ENCODE data around the gene KLK5. TPM values are rescaled to one million over a fixed set of nuclear protein-coding genes. Genes with fewer than 3 reads are reported as not detected.
"Not testable (repeated sequence)": the region's sequence is repeated elsewhere in the genome, so short reads cannot be mapped to it uniquely, and the experiment has no call there.

Gene KLK5
- total RNA-seq, 1 donor from 2014 or later: not detected

DNA sequence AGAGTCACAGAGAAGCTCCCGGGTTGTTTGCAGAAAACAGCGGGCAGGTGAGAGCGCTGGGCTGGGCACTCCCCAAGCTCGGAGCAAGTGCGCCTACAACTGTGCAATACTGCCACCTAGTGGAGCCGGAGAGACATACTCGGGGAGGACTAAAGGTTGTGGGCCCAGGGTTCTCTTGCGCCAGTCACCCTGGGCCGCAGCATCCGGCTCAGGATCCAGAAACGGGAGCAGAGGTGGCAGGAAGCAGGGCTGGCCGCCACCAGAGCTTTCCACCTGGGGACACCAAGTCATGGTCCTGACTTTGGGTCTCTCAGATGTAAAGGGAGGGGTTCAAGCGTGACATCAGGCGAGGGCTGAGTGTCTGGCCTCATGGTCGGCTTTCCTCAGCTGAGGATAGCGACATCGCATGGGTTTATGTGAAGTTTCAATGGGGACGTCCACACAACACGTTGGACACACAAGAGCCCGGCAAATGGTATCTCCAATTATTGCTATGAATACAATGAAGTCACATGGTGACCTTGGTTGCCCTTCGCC is 30.5 kb downstream of the KLK5 start:
- peak; percentile 35 for DNase-seq (ENCODE audit: low read depth, low spot score)

DNA sequence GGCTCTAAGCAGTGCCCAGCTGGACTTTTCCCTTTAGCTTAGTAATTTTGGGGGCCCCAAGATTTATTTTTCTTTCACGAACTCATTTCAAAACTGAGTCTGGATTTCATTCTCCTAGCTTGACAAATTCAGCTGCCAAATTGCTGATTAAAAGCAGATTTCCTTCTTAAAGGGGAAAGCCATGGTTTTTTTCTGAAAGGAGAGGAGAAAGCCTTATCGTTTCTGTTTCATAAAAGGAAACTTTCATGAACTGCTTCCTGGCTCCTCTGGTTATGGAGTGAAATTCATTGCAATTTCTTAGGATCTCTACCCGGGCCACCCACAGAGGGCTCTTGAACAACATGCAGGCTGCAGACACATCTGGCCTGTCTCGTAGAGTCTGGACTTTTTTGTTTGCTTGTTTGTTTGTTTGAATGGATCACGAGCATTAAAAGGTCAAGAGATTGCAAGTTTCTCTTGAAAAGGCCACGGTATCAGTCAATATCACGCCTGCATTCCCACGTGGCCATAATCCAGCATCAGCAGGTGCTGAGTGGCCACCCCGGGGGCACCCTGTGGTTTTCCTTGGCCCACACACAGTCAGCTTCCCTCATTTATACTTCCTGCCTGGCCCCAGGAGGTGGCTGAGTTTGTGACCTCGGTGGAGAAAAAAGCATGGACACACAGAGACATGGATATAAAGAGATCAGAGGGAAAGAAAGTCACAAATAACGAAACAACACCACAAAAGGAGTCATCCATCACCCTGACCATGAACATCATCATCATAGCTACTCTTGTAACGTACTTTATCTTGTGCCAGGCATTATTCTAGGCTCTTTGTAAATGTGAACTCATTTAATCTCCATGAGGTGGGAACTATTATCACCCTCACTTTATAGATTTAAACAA is 31.2 kb downstream of the KLK5 start:
- DNase-seq (ENCODE audit: low read depth, low spot score): no peak

DNA sequence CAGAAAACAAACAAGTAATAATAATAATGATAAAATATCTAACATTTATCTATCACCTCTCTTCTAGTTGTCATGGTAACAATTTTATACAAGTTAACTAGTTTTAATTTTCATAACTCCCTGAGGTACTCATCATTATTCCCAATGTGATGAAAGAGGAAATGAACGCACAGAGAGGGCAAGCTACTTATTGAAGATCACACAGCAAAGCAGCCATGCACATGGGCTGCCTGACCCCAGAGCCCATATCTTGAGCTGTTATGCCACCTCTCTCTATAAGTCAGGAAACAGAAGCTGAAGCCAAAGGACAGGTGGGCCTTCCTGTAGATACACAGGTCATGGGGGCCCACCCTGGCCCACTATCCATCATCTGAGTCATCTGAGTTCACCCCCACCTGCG is 36.8 kb downstream of the KLK5 start:
- DNase-seq (ENCODE audit: low read depth, low spot score): no peak

DNA sequence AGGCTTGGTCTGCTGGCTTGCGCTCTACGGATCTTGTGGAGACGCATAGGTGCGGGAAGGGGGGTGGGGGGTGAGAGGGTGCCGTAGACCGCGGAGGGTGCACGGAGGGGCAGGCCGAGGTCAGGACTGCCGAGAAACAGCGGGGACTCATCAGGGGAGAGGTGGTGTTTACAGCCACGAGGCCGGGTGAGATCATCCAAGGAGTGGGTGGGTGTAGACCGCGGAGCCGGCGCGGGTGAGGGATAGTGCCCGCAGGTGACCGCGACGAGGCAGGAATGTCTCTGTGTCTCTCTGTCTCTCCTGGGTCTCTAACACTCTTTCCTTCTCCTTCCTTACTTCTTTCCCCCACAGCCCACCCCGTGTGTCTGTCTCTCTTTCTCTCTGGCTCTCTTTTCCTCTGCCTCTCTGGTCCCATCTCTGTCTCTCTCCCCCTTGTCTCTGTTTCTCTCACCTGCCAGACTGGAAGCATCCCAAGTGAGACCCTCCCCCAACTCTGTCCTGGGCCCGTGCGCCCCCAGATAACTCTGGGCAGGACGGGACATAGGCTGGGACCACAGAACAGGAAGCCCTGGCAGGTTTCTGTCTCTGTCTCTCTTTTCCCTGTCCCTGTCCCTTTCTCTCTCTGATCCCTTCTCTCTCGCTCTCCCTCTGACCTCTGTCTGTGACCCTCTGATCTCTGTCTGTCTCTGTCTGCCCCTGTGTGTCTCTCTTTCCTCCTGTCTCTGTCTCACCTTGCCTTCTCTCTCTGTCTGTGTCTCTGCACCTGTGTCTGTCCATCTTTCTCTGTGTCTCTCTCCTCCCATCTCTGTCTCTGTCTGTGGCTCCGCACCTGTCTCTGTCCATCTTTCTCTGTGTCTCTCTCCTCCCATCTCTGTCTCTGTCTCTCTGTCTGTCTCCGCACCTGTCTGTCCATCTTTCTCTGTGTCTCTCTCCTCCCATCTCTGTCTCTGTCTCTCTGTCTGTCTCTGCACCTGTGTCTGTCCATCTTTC is 39.8 kb downstream of the KLK5 start:
- DNase-seq (ENCODE audit: low read depth, low spot score): no peak

DNA sequence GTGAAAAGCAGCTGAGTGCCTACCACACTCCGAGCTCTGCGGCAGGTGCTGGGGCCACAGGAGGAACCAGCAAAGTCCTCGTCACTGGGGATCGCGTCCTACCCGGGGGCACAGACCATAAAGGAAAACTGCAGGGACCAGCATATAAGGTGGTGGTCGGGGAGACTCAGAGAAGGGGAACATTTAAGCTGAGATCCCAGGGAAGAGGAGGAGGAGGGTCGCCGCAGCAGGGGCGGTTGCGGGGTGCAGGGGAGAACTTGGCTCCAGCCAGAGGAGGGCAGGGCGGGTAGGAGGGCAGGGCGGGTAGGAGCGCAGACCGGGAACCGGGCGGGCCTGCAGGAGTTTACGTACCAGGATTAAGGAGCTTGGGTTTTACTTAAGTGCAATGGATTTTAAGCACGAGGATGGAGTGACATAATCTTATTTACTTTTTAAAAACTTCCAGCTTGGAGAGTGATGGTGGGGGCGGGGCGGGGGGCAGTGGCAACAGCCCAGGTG is 40.7 kb downstream of the KLK5 start:
- DNase-seq (ENCODE audit: low read depth, low spot score): no peak

DNA sequence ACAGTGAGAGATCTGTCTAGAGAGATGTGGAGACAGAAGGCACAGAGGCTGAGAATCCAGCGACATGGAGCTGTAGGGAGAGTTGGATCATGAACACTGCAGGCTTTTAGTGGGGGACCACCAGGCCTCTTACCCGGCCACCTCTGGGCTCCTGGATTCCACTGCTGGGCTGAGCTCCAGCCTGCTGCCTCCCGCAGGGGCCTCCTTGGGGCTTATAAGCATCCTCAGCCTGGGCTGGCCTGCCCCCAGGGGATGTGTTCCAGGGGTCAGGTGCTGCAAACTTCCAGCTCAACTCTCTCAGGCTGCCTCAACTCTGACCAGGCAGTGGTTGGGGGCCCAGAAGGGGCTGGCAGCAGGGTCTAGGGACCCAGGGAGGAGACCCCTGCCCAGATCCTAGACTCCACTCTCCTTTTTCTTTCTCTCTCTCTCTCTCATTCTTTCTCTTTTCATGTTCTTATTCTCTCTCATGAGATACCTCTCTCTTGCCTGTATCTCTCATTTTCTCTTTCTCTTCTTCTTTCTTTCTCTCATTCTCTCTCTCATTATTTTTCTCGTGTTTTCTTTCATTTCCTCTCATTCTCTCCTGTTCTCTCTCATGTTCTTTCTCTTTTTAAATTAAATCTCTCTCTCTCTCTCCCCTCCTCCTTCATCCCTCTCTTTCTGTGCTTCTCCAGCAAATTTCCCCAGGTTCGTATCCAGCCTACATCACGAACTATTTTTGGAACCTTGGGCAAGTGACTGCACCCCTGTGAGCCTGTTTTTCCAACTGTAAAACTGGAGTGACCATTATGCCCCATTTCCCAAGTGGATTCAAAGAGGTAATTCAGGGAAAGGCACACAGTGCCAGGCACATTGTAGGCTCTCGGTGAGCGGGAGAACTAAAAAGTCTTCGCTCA is 41.4 kb downstream of the KLK5 start, which contains the start of gene KLK4:
KLK4 (minus strand) TSS at position 190 of the 896 bp plus-strand sequence. CDS start 657 bp downstream, outside the sequence.
- no peak for DNase-seq (ENCODE audit: low read depth, low spot score)

DNA sequence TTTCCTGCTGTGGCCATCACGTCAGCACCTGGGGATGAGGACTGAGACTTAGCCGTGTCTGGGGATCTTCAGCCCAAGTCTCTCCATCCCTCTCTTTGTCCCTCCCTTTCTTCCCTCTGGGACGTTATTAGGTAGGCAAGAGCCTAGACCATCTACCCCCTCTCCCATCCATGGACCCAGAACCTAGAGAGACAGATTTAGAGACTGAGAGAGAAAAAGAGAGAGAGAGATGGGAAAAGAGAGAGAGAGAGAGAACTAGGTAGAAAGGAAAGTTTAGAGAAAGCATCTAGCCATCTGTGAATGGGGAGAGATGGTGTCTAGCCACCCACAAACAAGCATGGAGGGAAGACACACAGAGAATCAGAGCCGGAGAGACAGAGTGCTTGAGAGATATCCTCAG is 42.1 kb downstream of the KLK5 start:
- DNase-seq (ENCODE audit: low read depth, low spot score): no peak

DNA sequence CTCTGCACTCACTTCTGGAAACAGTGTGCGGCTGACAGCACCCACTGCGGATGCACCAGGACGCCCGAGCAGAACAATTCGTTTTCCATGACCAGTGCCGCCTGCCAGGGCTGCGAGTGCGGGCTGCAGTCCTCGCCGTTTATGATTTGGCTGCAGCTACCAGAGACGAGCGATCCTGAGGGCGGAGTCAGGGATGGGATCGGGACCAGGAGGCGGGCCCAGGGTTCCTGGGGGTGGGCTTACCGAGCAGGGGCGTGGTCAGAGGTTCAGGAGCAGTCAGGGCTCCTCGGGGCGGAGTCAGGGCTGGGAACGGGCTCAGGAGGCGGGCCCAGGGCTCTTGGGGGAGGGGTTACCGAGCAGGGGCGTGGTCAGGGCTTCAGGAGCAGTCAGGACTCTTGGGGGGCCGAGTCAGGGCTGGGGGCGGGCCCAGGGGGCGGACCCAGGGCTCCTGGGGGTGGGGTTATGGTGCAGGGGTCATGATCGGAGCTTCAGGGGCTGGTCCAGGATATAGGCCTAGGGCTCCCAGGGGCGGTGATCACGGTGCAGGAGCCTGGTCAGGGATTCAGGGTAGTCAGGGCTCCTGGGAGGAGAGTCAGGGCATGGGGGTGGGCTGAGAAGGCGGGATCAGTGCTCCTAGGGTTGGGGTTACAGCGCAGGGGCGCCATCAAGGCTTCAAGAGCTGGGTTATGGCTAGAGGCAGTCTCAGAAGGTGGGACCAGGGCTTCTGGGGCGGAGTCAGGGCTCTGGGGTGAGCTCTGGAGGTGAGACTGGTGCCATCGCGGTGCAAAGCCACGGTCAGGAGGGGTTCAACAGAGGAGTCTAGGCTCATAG is 43.4 kb downstream of the KLK5 start:
- peak; percentile 10 for DNase-seq (ENCODE audit: low read depth, low spot score)

DNA sequence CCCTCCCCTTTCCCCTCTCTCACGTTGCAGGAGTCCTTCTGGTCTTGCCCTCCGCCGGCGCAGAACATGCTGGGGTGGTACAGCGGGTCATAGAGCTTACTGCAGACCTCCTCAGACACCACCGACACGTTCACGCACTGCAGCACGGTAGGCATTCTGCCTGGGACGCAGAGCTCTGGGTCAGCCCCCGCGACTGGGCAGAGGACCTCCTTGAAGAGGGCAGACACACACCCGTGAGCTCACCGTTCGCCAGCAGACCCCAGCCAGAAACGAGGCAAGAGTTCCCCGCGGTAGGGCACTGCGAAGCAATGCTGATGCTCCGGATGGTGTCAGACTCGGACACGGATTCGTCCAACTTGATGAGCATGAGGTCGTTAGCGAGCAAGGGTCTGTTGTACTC is 44.5 kb downstream of the KLK5 start:
- DNase-seq (ENCODE audit: low read depth, low spot score): no peak

DNA sequence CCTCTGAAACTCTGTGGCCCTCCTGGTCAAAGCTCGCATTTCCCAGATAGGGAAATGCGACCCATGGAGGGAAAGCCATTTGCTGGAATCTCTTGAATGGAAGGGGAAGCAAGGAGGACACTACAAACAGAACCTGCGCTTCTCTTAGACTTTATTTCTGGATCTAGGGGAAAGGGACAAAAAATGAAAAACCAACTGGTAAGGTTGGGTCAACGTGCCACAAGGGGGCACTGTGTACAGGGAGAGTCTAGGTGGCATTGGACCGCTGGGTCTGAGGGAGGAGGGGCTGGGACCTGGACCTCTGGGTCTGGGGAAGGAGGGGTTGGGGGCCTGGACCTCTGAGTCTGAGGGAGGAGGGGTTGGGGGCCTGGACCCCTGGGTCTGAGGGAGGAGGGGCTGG is 46.6 kb downstream of the KLK5 start:
- no peak for DNase-seq (ENCODE audit: low read depth, low spot score)

DNA sequence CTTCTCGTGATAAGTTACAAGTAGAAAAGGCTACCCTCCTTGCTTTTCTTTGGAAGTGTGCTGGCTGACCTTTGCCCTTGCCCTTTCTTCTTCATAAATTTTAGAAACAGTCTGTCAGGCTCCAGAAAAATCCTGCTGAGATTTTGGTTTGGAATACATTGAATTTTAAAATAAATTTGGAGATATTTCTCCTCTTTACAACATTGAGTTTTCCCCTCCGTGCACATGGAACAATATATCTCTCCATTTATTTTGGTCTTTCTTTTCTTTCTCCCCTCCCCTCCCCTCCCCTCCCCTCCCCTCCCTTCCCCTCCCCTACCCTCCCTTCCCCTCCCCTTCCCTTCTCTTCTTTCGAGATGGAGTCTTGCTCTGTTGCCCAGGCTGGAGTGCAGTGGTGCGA is 50.2 kb downstream of the KLK5 start:
- no peak for DNase-seq (ENCODE audit: low read depth, low spot score)

DNA sequence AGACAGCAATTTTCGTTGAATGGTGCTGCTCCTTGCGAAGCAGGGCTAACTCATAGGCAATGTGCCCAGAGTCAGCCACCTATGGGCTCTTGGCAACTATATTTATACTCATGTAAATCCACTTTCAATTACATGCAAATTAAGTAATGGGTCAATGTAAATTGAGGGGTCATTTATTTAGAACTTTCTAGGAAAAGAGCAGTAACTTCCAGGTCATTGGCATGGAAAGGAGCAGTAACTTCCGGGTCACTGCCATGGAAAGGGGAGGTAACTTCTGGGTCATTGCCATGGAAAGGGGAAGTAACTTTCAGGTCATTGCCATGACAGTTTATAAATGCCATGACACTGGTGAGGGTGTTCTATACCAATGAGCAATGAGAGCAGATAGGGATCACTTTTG is 53.3 kb downstream of the KLK5 start:
- no peak for DNase-seq (ENCODE audit: low read depth, low spot score)

DNA sequence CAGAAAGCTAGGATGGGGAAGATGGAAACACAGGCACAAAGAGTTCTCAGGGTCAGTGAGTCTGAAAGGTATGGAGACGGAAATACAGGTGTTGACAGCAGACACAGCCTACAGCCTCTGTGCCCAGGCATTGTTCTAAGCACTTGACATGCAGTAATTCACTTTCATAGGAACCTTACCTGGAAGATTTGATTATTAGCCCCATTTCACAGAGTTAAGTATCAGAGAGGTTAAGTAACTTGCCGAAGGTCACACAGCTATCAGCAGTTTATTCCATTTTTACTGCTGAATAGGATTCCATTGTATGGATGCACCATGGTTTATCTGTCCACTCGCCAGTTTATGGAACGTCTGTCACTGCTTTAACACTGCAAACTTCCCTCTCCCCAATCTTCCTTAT is 54.8 kb downstream of the KLK5 start:
- DNase-seq (ENCODE audit: low read depth, low spot score): no peak

DNA sequence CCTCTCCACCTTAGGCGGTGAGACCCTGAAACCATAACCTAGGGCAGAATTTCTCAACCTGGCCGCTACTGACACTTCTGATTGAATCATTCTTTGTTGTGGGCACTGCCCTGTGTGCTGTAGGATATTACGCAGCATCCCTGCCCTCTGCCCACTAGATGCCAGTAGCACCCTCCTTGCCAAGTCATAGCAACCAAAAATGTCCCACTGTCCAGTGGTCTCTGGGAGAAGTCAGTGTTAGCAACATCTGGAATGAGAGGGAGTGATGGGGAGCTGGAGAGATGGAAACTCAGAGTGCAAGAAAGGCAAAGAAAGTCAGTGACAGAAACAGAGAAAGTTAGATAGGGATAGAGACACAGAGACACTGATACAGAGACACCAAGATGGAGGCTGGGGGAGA is 55.2 kb downstream of the KLK5 start:
- no peak for DNase-seq (ENCODE audit: low read depth, low spot score)

DNA sequence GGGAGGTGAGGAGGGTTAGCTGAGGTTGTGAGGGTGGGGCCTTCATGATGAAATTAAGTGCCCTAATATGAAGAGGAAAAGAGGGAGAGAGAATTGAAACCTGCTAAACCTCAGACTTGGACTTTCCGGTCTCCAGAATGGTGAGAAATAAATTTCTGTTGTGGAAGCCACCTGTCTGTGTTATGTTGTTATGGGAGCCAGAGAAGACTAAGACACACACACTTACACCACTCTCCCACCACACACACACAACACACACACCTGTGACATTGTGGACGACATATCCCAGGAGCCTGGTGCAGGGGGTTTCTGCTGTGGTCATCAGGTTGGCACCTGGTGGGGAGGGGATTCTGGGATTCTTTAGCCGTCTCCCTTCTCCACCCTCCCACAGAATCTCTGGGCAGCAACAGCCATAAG is 55.6 kb downstream of the KLK5 start:
- no peak for DNase-seq (ENCODE audit: low read depth, low spot score)

DNA sequence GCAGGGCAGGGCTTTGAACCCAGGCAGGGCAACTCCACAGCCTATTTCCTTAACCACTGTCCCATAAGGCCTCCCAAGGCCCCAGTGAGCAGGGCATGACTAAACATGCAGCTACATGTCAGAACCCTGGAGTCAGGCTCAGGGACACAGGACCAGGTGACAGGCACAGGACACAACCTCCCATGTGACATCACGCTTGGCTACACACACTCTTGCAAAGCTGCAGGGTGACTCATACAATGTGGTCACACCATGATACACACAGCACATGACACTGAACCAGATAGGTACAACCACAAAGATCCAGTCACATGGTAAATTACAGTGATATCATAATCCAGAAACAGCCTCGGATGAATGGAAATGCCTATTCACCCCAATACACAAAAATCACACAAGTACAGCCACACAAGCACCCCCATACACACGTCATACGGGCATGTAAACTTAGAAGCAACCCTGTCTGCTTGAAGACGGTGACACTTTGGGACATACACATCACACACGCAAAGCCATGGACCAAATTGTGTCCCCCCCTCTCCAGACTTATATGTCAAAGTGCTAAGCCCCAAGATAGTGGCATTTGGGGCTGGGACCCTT is 56.1 kb downstream of the KLK5 start:
- DNase-seq (ENCODE audit: low read depth, low spot score): no peak

DNA sequence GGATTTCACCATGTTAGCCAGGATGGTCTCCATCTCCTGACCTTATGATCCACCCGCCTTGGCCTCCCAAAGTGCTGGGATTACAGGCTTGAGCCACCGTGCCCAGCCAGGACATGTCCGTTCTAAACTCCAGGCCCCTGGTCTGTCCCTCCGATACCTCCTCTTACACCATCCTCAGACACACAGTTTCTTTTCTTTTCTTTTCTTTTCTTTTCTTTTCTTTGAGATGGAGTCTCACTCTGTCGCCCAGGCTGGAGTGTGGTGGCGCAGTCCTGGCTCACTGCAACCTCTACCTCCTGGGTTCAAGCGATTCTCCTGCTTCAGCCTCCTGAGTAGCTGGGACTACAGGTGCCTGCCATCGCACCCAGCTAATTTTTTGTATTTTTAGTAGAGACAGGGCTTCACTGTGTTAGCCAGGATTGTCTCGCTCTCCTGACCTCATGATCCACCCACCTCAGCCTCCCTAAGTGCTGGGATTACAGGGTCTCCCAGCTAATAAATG is 56.7 kb downstream of the KLK5 start:
- not testable (repeated sequence) for DNase-seq (ENCODE audit: low read depth, low spot score)

DNA sequence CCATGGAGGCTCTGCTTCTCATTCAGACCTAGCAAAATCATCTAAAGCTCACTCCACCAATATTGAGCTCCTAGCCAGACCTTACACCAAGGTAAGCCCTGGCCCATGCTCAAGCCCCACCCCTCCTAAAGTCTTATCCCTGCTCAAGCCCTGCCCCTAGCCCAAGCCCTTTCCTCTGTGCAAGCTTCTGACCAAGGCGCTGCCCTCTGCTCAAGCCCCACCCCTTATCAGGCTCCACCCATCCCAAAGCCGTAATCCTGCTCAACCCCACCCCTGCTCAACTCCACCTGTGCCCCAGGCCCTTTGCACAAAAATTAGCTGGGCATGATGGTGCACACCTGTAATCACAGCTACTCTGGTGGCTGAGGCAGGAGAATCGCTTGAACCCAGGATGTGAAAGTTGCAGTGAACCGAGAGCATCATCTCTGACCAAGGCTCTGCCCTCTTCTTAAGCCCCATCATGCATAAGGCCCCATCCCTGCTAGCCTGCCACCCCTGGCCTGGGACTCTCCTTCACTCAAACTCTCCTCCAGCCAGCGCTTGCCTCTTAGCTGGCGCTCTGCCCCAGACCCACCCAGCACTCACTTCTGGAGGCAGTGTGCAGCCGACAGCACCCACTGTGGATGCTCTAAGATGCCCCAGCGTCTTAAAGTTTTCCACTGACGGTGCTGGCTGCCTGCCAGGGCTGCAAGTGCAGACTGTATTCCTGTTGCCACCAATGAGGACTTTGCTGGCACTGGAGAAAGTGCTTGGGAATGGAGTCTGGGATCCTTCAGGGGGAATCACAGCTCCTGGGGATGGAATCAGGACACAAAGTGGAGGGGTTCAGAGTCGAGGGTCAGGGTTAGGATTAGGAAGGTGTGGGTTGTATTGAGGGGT is 58.1 kb downstream of the KLK5 start:
- DNase-seq (ENCODE audit: low read depth, low spot score): no peak
